ENCODE results near the gene RNMT.

RNMT gene

GRCh38 chr18:13703899-13704298 lies 22.6 kb upstream of the RNMT start:
- no peak overlapping the region for H3K27ac ChIP-seq (ENCODE audit: low read depth, low read length)
- H2AFZ ChIP-seq (ENCODE audit: low read length, unreplicated experiment), result no peak overlapping the region
- peaks cover 55% of the 10 kb centered on the region for H3K36me3 ChIP-seq (ENCODE audit: insufficient read depth, low read length)
- no peak overlapping the region for H3K4me3 ChIP-seq (ENCODE audit: low read depth, low read length)
- no peaks in the 10 kb centered on the region for H3K4me1 ChIP-seq (ENCODE audit: control insufficient read depth, insufficient read depth, low read length, unreplicated experiment)
- H3K79me2 ChIP-seq (ENCODE audit: control insufficient read depth, insufficient read depth, low read length, unreplicated experiment), result peaks cover 78% of the 10 kb centered on the region
- no peaks in the 10 kb centered on the region for H3K27me3 ChIP-seq (ENCODE audit: insufficient read depth, low read length)

- Histone ChIP-seq H3K4me3 (ENCODE audit: low read depth, low read length) (no peak overlapping the region), H3K36me3 (ENCODE audit: insufficient read depth, low read length) (peaks cover 17% of the 10 kb centered on the region), H3K27ac (ENCODE audit: low read depth, low read length) (no peak overlapping the region), H3K4me1 (ENCODE audit: control insufficient read depth, insufficient read depth, low read length, unreplicated experiment) (no peaks in the 10 kb centered on the region), H3K79me2 (ENCODE audit: control insufficient read depth, insufficient read depth, low read length, unreplicated experiment) (peaks cover 92% of the 10 kb centered on the region), H2AFZ (ENCODE audit: low read length, unreplicated experiment) (no peak overlapping the region), H3K27me3 (ENCODE audit: insufficient read depth, low read length) (no peaks in the 10 kb centered on the region)
Measured at GRCh38 chr18:13710414-13710831, 16.1 kb upstream of the RNMT start.

- peaks cover 16% of the 10 kb centered on the region for H3K36me3 ChIP-seq (ENCODE audit: insufficient read depth, low read length)
- no peaks in the 10 kb centered on the region for H3K27me3 ChIP-seq (ENCODE audit: insufficient read depth, low read length)
- no peak overlapping the region for H3K4me3 ChIP-seq (ENCODE audit: low read depth, low read length)
- H3K27ac ChIP-seq (ENCODE audit: low read depth, low read length), result no peak overlapping the region
- peaks cover 94% of the 10 kb centered on the region for H3K79me2 ChIP-seq (ENCODE audit: control insufficient read depth, insufficient read depth, low read length, unreplicated experiment)
- no peaks in the 10 kb centered on the region for H3K4me1 ChIP-seq (ENCODE audit: control insufficient read depth, insufficient read depth, low read length, unreplicated experiment)
- H2AFZ ChIP-seq (ENCODE audit: low read length, unreplicated experiment), result no peak overlapping the region
Measured at GRCh38 chr18:13712400-13713131, 13.9 kb upstream of the RNMT start.

DNA sequence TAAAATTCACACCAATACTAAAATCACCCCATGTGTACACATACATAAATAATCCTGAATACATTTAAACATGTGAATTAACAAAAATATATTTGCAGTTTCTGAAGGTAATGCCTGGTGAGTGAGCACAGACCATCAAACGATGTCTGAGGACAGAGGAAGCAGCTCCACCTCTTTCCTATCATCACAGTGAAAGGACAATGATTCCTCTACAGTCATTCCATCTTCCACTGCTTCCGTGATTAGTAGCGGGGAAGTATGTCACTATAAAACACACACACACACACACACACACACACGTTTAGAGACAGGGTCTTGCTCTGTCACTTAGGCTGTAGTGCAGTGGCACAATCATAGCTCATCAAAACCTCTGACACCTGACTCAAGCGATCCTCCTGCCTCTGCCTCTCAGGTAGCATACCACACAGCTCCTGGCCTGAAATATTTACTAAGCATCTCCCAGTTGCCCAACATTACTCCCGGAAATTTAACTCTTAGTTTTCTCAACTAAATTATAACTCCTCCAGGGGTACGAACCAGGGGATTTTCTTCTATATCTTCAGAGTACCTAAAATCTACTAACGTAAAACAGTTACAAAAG lies 12.9 kb upstream of the RNMT start:
- Histone ChIP-seq H2AFZ (ENCODE audit: low read length, unreplicated experiment) (no peak overlapping the region), H3K36me3 (ENCODE audit: insufficient read depth, low read length) (peaks cover 22% of the 10 kb centered on the region), H3K4me1 (ENCODE audit: control insufficient read depth, insufficient read depth, low read length, unreplicated experiment) (no peaks in the 10 kb centered on the region), H3K27ac (ENCODE audit: low read depth, low read length) (no peak overlapping the region), H3K79me2 (ENCODE audit: control insufficient read depth, insufficient read depth, low read length, unreplicated experiment) (peaks cover 94% of the 10 kb centered on the region), H3K4me3 (ENCODE audit: low read depth, low read length) (no peak overlapping the region), H3K27me3 (ENCODE audit: insufficient read depth, low read length) (no peaks in the 10 kb centered on the region)

- Histone ChIP-seq H3K27ac (ENCODE audit: low read depth, low read length) (no peak overlapping the region), H3K4me1 (ENCODE audit: control insufficient read depth, insufficient read depth, low read length, unreplicated experiment) (no peaks in the 10 kb centered on the region), H3K36me3 (ENCODE audit: insufficient read depth, low read length) (peaks cover 32% of the 10 kb centered on the region), H3K27me3 (ENCODE audit: insufficient read depth, low read length) (no peaks in the 10 kb centered on the region), H3K79me2 (ENCODE audit: control insufficient read depth, insufficient read depth, low read length, unreplicated experiment) (peaks cover 96% of the 10 kb centered on the region), H2AFZ (ENCODE audit: low read length, unreplicated experiment) (no peak overlapping the region), H3K4me3 (ENCODE audit: low read depth, low read length) (no peak overlapping the region)
Measured at GRCh38 chr18:13715330-13715729, 11.1 kb upstream of the RNMT start.

- Histone ChIP-seq H3K36me3 (ENCODE audit: insufficient read depth, low read length) (peaks cover 46% of the 10 kb centered on the region), H3K4me3 (ENCODE audit: low read depth, low read length) (no peak overlapping the region), H3K79me2 (ENCODE audit: control insufficient read depth, insufficient read depth, low read length, unreplicated experiment) (peaks cover 97% of the 10 kb centered on the region), H3K27me3 (ENCODE audit: insufficient read depth, low read length) (no peaks in the 10 kb centered on the region), H2AFZ (ENCODE audit: low read length, unreplicated experiment) (no peak overlapping the region), H3K27ac (ENCODE audit: low read depth, low read length) (no peak overlapping the region), H3K4me1 (ENCODE audit: control insufficient read depth, insufficient read depth, low read length, unreplicated experiment) (no peaks in the 10 kb centered on the region)
Measured at GRCh38 chr18:13716916-13717315, 9.6 kb upstream of the RNMT start.

DNA sequence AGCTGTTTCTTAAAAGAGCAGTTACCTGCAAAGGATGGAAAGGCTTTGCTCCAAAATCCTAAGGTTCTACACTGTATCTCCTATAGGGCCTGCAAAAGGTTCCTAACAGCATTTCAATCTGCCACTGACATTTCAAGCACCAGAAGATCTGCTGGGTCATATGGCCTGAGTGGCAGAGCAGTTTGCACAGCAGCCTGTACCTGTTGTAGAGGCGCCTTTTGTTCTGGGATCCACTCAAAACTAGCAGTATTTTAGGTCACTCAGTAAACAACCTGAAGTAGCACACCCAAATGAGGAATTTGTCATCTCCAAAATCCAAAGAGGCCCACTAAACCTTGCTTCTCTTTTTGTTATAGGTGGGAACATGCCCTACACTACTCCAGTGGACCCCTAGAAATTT lies 6.3 kb upstream of the RNMT start:
- Histone ChIP-seq H3K36me3 (ENCODE audit: insufficient read depth, low read length) (peaks cover 46% of the 10 kb centered on the region), H2AFZ (ENCODE audit: low read length, unreplicated experiment) (no peak overlapping the region), H3K27ac (ENCODE audit: low read depth, low read length) (no peak overlapping the region), H3K4me1 (ENCODE audit: control insufficient read depth, insufficient read depth, low read length, unreplicated experiment) (peaks cover 12% of the 10 kb centered on the region), H3K79me2 (ENCODE audit: control insufficient read depth, insufficient read depth, low read length, unreplicated experiment) (peaks cover 100% of the 10 kb centered on the region), H3K27me3 (ENCODE audit: insufficient read depth, low read length) (no peaks in the 10 kb centered on the region), H3K4me3 (ENCODE audit: low read depth, low read length) (no peak overlapping the region)

DNA sequence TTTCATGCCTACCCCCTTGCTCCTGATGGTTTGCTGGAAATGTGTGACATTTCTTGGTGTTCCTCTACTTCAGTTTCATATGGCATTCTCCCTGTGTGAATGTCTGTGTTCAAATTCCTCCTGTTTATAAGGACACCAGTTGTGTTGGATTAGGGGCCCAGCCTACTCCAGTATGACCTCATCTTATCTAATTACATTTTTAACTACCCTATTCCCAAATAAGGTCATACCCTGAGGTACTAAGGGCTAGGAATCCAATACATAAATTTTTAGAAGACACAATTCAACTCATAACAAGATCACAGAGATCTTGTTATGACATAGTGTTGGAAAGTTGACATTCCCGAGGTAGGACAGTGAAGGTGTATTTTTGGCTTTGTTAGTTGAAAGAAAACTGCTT lies 5.6 kb upstream of the RNMT start:
- no peak overlapping the region for H2AFZ ChIP-seq (ENCODE audit: low read length, unreplicated experiment)
- peaks cover 100% of the 10 kb centered on the region for H3K79me2 ChIP-seq (ENCODE audit: control insufficient read depth, insufficient read depth, low read length, unreplicated experiment)
- H3K4me1 ChIP-seq (ENCODE audit: control insufficient read depth, insufficient read depth, low read length, unreplicated experiment), result peaks cover 13% of the 10 kb centered on the region
- H3K27ac ChIP-seq (ENCODE audit: low read depth, low read length), result no peak overlapping the region
- peaks cover 46% of the 10 kb centered on the region for H3K36me3 ChIP-seq (ENCODE audit: insufficient read depth, low read length)
- H3K4me3 ChIP-seq (ENCODE audit: low read depth, low read length), result no peak overlapping the region
- no peaks in the 10 kb centered on the region for H3K27me3 ChIP-seq (ENCODE audit: insufficient read depth, low read length)

DNA sequence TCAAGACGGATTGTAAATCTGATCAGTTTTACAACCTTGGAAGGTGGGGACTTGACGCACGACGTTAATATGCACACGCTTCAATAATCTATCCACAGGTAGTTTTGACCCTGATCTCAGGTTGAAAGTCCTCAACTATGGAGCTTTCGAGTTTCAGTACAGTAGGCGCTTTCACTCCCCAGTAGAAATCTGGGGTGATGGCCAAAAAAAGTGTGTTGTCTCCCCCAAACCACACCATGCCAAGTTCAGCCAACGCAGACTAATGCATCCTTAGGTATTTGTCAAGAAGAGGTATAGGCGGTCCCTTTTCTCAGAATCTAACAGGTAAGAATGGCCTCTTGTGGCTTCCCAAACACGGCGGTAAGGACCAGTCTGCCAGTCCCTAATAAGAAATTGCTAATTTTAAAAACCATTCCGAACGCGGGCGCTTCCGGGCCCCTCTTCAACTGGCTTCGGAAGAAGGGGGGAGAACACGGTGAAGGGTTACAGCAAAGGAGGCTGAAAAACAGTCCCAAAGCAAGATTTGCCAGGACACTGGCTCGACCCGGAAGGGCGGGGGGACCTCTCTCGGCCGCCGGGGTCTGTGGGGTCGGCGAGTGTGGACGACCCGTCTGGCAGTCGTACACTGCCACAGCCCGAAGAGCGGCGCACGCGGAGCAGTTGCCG lies 774 bp upstream of the RNMT start:
- Histone ChIP-seq H3K4me1 (ENCODE audit: control insufficient read depth, insufficient read depth, low read length, unreplicated experiment) (peaks cover 17% of the 10 kb centered on the region), H2AFZ (ENCODE audit: low read length, unreplicated experiment) (peak overlapping the region; percentile 63), H3K79me2 (ENCODE audit: control insufficient read depth, insufficient read depth, low read length, unreplicated experiment) (peaks cover 96% of the 10 kb centered on the region), H3K27ac (ENCODE audit: low read depth, low read length) (peak overlapping the region; percentile 87), H3K27me3 (ENCODE audit: insufficient read depth, low read length) (no peaks in the 10 kb centered on the region), H3K36me3 (ENCODE audit: insufficient read depth, low read length) (peaks cover 12% of the 10 kb centered on the region), H3K4me3 (ENCODE audit: low read depth, low read length) (peak overlapping the region; percentile 85)

DNA sequence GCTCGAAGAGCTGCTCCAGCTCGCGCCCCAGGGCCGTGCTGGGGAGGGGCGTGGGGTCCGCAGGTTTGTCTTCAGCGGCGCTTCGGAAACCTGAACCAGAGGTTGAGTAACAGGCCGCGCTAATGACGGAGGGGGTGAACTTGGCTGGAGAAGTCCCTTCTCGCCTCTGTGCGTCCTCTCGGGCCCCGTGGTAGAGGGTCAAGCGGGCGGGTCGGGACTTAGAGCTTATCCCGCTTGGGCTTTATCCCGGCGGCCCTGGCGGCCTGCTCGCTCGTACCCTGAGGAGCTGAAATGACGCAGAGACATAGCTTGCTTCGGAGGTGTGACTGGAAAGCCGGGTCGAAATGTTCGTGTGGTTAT lies 479 bp downstream of the RNMT start:
- H3K27ac ChIP-seq (ENCODE audit: low read depth, low read length), result peak overlapping the region; percentile 87

GRCh38 chr18:13730481-13730880 lies 4.0 kb downstream of the RNMT start:
- Histone ChIP-seq H3K79me2 (ENCODE audit: control insufficient read depth, insufficient read depth, low read length, unreplicated experiment) (peaks cover 60% of the 10 kb centered on the region), H3K4me3 (ENCODE audit: low read depth, low read length) (no peak overlapping the region), H3K4me1 (ENCODE audit: control insufficient read depth, insufficient read depth, low read length, unreplicated experiment) (peaks cover 4% of the 10 kb centered on the region), H3K36me3 (ENCODE audit: insufficient read depth, low read length) (peaks cover 24% of the 10 kb centered on the region), H3K27ac (ENCODE audit: low read depth, low read length) (no peak overlapping the region), H3K27me3 (ENCODE audit: insufficient read depth, low read length) (no peaks in the 10 kb centered on the region), H2AFZ (ENCODE audit: low read length, unreplicated experiment) (no peak overlapping the region)

More for the DNA sequence above, 479 bp downstream of the RNMT start:
- Histone ChIP-seq H3K4me3 (ENCODE audit: low read depth, low read length) (peak overlapping the region; percentile 85), H3K4me1 (ENCODE audit: control insufficient read depth, insufficient read depth, low read length, unreplicated experiment) (peaks cover 17% of the 10 kb centered on the region), H2AFZ (ENCODE audit: low read length, unreplicated experiment) (peak overlapping the region; percentile 34), H3K27me3 (ENCODE audit: insufficient read depth, low read length) (no peaks in the 10 kb centered on the region), H3K36me3 (ENCODE audit: insufficient read depth, low read length) (peaks cover 8% of the 10 kb centered on the region; the same call in 1 of the 2 replicates), H3K79me2 (ENCODE audit: control insufficient read depth, insufficient read depth, low read length, unreplicated experiment) (peaks cover 92% of the 10 kb centered on the region)
